Activated CD4-positive, alpha-beta T cell treated with anti-CD3 and anti-CD28 coated beads, Interleukin-2, amount 10 ng/mL, durations not matched to agents 24 days and 14 days (primary cell): Measurements from ENCODE around the gene FAM219A. TPM values are rescaled to one million over a fixed set of nuclear protein-coding genes. Genes with fewer than 3 reads are reported as not detected.

Experiments
- DNase-seq: peaks from one replicate; pipeline ENCODE4 v3.0.0; 2022
- H3K27ac Mint-ChIP-seq: one replicate; pipeline ENCODE4 v1.8.0; 2022; ENCODE audit warnings: mild to moderate bottlenecking, mixed read lengths
- H3K27me3 Mint-ChIP-seq: one replicate; pipeline ENCODE4 v1.8.0; 2022; ENCODE audit warnings: mixed read lengths
- H3K36me3 Mint-ChIP-seq: one replicate; pipeline ENCODE4 v1.8.0; 2022; ENCODE audit warnings: low read depth, mild to moderate bottlenecking, mixed read lengths
- H3K4me1 Mint-ChIP-seq: one replicate; pipeline ENCODE4 v1.8.0; 2021; ENCODE audit warnings: mixed read lengths
- H3K4me3 Mint-ChIP-seq: one replicate; pipeline ENCODE4 v1.8.0; 2022; ENCODE audit warnings: mild to moderate bottlenecking, moderate library complexity, mixed read lengths
- H3K9me3 Mint-ChIP-seq: one replicate; pipeline ENCODE4 v1.8.0; 2021; ENCODE audit warnings: mixed read lengths
- intact Hi-C: fragments of 100-400 bp; cut with micrococcal nuclease; formaldehyde crosslinking; loops from one replicate; pipeline ENCODE4 v1.15.1; 2023
- total RNA-seq: library from RNA; stranded (reverse); gene quantifications from 2 replicates; pipeline ENCODE4 v1.2.3, GENCODE V29; 2022

FAM219A gene, protein sequence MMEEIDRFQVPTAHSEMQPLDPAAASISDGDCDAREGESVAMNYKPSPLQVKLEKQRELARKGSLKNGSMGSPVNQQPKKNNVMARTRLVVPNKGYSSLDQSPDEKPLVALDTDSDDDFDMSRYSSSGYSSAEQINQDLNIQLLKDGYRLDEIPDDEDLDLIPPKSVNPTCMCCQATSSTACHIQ
- total RNA-seq = 13.6 and 16.3 TPM in 2 replicates

DNA sequence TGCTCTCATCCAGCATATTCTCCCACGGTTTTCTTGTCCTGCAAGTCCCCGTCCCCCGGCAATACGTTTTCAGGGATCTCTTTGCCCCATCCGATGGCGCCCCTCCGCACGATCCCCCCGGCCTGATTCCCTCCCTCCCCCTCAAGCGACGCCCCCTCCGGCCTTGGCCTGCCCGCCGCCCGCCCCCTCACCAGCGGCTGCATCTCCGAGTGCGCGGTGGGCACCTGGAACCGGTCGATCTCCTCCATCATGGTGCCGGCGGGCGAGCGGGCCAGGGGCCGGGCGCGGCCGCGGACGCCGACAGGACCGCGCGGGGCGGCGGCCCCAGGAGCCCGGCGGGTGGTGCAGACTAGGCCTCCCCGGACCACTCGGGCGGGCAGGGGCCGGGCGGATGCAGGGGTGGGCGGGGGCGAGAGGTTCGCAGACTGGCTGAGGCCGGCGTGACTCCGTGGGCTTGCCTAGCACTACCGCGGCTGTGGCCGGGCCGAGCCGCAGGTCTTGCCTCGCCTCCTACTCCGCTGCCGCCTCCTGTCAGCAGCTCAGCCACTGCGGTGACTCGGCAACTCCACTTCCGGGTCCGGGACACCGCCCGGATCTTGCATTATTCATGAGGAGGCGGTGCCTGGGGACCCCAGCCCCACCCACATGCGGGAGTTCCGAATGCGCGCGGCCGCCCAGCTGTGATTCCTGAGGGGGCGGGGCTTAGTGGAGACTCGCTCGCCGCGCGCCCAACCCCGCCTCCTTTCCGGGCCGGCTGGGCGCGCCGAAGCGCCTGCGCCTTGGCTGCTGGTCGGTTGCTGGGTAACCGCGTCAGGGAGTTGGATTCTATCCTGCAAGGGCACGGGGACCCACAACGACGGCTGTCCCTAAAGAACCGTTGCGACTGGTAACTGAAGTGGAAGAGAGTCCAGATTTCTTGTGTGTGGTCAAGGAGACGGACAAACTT lies at the start of gene FAM219A, which contains the start of gene DNAI1:
FAM219A (minus strand) TSS at position 558 of the 946 bp plus-strand sequence; CDS start at position 251, 307 bp downstream.
DNAI1 (plus strand) TSS at position 793 of the 946 bp plus-strand sequence. CDS start 201 bp downstream, outside the sequence.
- Mint-ChIP-seq H3K27me3 (peaks cover 18% of the 10 kb centered on the region), H3K9me3 (no peaks in the 10 kb centered on the region), H3K4me1 (peaks cover 41% of the 10 kb centered on the region), H3K27ac (peak within 1 kb of the TSS; percentile 81), H3K36me3 (peaks cover 1% of the 10 kb centered on the region), H3K4me3 (peak within 1 kb of the TSS; percentile 92)
- DNase-seq = peak; percentile 100
- intact Hi-C loops = loop anchor here (1.0 kb wide), 3 partner anchors 65 to 154 kb away; partner anchors contain the start of gene RPP25L

DNA sequence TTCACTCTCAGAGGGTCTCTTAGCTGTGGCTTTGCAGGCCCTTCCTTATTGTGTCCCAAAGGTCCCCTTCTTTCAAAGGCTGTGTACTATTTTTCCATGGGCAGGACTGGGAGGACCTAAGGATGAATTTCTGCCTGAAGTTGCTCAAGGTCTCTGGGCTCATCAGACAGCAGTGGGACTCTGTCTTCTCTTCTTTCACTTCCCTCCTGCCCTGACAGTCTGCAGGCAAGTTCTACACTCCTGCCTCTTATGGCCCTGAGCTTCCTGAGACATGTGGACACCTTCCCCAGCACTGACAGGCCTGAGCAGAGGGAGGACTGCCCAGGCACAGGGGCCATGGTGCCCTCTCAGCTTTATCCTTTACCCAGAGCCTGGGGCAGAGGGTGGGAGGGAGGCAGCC lies 49.6 kb upstream of the FAM219A start:
- intact Hi-C loops = no loop called here
- Mint-ChIP-seq H3K27ac (no peak overlapping the region), H3K27me3 (peaks cover 9% of the 10 kb centered on the region), H3K4me1 (no peaks in the 10 kb centered on the region), H3K4me3 (no peak overlapping the region), H3K36me3 (no peaks in the 10 kb centered on the region), H3K9me3 (no peaks in the 10 kb centered on the region)
- DNase-seq = no peak

DNA sequence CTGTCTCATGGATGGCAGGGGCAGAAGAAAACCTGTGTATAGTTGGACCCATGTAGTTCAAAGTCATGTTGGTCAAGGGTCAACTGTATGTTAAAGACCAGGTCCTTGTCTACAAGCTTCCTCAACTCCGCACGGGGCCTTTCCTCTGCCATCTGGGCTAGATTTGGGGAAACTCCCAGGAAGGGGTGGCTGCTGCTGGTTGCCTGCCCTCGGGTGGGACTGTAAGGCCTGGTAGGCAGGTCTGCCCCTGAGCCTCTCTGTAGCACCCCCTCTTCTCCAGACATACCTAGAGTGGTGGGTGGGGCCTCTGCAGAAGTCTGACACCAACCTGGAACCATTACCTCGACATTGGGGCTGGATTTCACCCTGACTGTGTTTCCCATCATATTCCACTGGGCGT lies 49.2 kb upstream of the FAM219A start:
- H3K9me3 Mint-ChIP-seq = no peaks in the 10 kb centered on the region
- DNase-seq = no peak
- H3K27ac Mint-ChIP-seq = no peak overlapping the region
- H3K4me1 Mint-ChIP-seq = no peaks in the 10 kb centered on the region
- no peak overlapping the region for H3K4me3 Mint-ChIP-seq
- no peaks in the 10 kb centered on the region for H3K36me3 Mint-ChIP-seq
- H3K27me3 Mint-ChIP-seq = peaks cover 9% of the 10 kb centered on the region
- intact Hi-C loops = no loop called here

DNA sequence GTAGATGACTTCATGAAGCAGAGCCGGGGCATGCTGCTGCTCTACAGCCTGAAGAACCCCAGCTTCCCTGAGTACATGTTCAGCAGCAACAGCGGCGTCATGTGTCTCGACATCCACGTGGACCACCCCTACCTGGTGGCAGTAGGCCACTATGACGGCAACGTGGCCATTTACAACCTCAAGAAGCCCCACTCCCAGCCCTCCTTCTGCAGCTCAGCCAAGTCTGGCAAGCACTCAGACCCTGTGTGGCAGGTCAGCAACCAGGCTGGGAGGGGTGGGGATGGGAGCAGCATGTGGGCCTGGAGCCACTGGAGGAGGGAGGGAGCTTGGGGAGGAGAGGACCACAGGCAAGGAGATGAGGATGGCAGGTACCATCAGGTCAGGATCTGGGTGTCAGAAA lies 48.3 kb upstream of the FAM219A start:
- Mint-ChIP-seq H3K4me1 (no peaks in the 10 kb centered on the region), H3K4me3 (no peak overlapping the region), H3K27ac (no peak overlapping the region), H3K27me3 (peaks cover 9% of the 10 kb centered on the region), H3K36me3 (no peaks in the 10 kb centered on the region), H3K9me3 (no peaks in the 10 kb centered on the region)
- no peak for DNase-seq
- intact Hi-C loops = no loop called here

DNA sequence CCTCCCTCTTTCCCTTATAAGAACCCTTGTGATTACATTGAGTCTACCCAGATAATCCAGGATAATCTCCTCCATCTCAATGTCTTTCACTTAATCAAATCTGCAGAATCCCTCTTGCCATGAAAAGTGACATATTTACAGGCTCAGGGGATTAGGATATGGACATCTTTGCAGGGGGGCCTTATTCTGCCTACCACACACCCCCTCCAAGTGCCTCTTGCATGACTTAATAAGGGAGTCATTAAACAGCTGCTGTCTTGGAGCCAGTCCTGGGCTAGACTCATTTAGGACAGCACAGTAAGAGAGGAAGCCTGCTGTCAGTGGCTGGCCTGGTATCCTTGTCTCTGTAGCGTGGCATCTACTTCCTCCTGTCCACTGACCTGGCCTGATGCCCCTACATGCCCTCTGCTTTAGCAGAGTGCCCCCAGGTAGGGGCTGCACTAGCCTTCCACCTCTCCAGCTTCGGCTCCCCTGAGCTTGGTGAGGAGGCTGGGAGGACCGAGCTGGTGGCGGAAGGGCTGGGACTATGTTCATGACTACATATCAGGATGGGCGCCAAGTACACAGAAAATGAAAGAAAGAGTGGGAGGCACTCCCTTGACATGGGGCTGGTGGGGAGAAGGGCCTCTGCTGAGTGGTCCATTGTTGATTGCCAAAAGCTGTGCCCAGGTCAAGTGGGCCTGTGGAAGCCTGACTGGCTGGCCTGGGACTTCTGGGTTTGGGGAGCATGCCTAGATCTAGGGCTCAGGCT lies 47.2 kb upstream of the FAM219A start:
- no peak for DNase-seq
- Mint-ChIP-seq H3K4me1 (peaks cover 1% of the 10 kb centered on the region), H3K4me3 (no peak overlapping the region), H3K36me3 (no peaks in the 10 kb centered on the region), H3K27me3 (peaks cover 9% of the 10 kb centered on the region), H3K27ac (no peak overlapping the region), H3K9me3 (no peaks in the 10 kb centered on the region)
- intact Hi-C loops = no loop called here

DNA sequence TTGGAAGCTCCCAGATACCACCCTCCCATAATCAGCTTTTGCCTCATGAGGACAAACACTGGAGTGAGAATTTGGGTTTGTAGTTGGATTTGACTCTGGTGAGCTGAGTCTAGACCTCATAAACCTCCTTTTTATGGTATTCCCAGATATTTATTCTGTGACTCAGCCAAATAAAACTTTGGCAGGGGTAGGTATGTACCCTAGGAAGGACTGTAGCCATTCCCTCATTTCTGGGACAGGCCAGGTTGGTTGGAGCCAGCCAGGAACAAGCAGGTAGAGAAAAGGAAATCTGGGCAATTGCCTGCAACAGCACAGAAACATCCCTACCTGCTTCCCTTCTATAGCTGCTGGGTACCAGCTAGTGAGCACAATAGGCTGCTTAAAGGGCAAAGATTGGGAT lies 45.0 kb upstream of the FAM219A start:
- Mint-ChIP-seq H3K4me3 (no peak overlapping the region), H3K27me3 (peaks cover 22% of the 10 kb centered on the region), H3K27ac (no peak overlapping the region), H3K9me3 (no peaks in the 10 kb centered on the region), H3K4me1 (peaks cover 6% of the 10 kb centered on the region), H3K36me3 (no peaks in the 10 kb centered on the region)
- intact Hi-C loops = no loop called here
- DNase-seq = no peak

DNA sequence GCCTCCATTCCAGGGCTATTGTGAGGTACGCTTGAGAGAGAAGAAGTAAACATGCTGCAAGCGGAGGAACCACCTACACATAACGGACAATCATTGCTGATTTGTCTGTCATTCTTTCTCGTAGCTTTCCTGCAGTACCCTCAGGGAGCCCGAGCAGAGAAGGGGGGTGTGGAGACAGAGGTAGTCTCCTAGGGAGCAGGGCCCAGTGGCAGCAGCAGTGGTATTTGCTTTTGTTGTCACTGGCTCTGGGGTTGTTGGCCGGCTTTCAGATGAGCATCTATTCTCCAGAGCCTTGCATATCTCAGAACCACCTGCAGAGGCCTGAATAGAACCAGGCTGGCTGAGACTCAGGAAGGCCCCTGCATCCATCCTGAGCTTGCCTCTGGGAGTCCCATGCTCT lies 44.5 kb upstream of the FAM219A start:
- Mint-ChIP-seq H3K27ac (no peak overlapping the region), H3K4me3 (no peak overlapping the region), H3K4me1 (peaks cover 6% of the 10 kb centered on the region), H3K9me3 (no peaks in the 10 kb centered on the region), H3K27me3 (peaks cover 22% of the 10 kb centered on the region), H3K36me3 (no peaks in the 10 kb centered on the region)
- DNase-seq = no peak
- intact Hi-C loops = no loop called here

DNA sequence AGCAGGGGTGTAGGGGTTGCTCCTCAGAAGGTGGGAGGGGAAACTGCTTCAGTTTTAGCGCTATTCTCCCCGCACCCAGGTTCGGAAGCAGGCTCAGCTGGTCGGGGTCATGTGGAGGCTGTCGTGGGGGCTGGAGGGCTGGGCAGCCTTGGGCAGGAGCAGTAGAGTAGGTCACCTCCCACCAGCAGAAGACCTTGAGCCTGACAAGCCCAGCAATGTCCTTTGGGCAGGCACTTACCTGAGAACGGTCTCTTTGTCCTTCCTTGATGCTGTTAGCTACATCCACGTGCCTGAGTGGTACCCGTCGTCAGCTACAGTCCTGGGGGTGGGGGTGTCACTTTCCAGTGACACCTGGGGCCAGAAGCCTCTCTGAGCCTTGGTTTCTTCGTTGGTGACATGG lies 44.1 kb upstream of the FAM219A start:
- H3K36me3 Mint-ChIP-seq = no peaks in the 10 kb centered on the region
- no peaks in the 10 kb centered on the region for H3K9me3 Mint-ChIP-seq
- intact Hi-C loops = no loop called here
- peaks cover 6% of the 10 kb centered on the region for H3K4me1 Mint-ChIP-seq
- no peak overlapping the region for H3K4me3 Mint-ChIP-seq
- no peak for DNase-seq
- peaks cover 25% of the 10 kb centered on the region for H3K27me3 Mint-ChIP-seq
- no peak overlapping the region for H3K27ac Mint-ChIP-seq

DNA sequence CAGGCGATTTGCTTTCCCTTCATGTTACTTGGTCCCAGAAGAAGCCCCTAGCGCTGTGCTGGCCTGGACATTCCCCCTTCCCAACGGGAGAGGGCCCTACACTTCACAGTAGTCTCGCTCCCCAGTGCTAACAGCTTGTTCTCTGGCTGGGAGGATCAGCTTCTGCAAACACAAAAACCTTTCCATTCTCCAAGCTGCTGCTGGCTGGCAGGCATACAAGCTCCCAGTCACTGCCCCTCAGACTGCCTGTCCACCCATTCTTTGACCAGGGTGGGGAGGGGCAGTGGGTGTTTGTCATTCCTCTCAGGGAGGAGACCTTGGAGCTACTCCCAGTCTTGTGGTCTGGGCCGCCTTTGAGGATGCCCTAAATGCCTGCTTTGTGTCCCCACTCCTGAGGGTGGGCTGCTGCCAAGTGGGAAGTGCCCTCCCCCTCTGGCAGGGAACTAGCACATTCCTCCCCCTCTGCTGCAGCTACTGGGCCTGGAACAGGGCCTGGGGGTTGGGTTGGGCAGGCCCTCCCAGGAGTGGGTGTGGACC lies 43.6 kb upstream of the FAM219A start:
- intact Hi-C loops = loop anchor here (2.0 kb wide), 1 partner anchor 89 kb away; no protein-coding TSS in a partner anchor
- Mint-ChIP-seq H3K36me3 (no peaks in the 10 kb centered on the region), H3K27me3 (peaks cover 26% of the 10 kb centered on the region), H3K4me1 (peaks cover 6% of the 10 kb centered on the region), H3K9me3 (no peaks in the 10 kb centered on the region), H3K27ac (no peak overlapping the region), H3K4me3 (no peak overlapping the region)
- no peak for DNase-seq

DNA sequence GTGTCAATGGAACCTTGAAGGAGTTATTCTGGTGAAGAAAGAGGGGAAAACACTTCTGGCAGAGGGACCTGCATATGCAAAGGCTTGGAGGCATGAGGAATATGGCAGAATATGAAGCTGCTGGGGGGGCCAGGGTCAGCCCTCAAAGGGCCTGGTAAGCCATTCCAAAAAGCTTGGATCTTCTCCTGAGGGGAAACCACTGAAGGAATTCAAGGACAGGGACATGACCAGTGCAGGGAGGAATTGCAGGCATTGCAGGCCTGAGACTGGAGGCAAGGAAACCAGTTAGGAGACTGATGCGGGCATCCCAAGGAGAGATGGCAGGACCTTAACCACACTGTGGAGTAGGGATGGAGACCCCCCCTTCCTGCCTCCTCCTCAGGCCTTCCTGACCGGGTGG lies 43.0 kb upstream of the FAM219A start:
- H3K27ac Mint-ChIP-seq = no peak overlapping the region
- peaks cover 26% of the 10 kb centered on the region for H3K27me3 Mint-ChIP-seq
- H3K36me3 Mint-ChIP-seq = no peaks in the 10 kb centered on the region
- no peak overlapping the region for H3K4me3 Mint-ChIP-seq
- H3K9me3 Mint-ChIP-seq = no peaks in the 10 kb centered on the region
- no peak for DNase-seq
- intact Hi-C loops = loop anchor here (2.0 kb wide), 1 partner anchor 89 kb away; no protein-coding TSS in a partner anchor
- peaks cover 6% of the 10 kb centered on the region for H3K4me1 Mint-ChIP-seq

DNA sequence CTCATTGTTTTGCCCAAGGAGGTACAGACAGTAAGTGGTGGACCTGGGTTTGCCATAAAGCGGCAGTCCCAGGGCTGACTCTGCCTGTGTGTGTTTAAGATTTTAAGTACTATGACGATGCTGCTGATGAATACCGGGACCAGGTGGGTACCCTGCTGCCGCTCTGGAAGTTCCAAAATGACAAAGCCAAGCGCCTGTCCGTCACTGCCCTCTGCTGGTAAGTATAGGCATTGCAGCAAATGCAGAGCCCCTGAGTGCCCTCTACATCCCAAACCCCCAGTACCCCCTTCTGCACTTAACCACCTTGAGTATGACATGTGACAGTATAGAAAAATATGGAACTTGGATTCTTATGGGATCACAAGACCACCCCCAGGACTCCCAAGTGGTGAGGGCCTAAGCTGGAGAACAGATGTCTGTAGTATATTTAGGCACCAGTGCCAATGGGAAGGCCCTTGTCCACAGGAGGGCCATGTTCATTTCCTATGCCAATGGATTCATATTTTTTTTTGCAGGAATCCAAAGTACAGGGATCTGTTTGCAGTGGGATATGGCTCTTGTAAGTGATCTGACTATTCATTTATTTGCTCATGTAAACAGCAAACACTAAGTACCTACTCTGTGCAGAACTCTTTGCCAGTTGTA lies 42.4 kb upstream of the FAM219A start:
- intact Hi-C loops = loop anchor here (1.0 to 2.0 kb wide), 3 partner anchors 63 to 96 kb away; no protein-coding TSS in a partner anchor
- Mint-ChIP-seq H3K4me1 (peaks cover 6% of the 10 kb centered on the region), H3K27ac (no peak overlapping the region), H3K36me3 (no peaks in the 10 kb centered on the region), H3K4me3 (no peak overlapping the region), H3K27me3 (peaks cover 24% of the 10 kb centered on the region), H3K9me3 (no peaks in the 10 kb centered on the region)
- peak; percentile 93 for DNase-seq

DNA sequence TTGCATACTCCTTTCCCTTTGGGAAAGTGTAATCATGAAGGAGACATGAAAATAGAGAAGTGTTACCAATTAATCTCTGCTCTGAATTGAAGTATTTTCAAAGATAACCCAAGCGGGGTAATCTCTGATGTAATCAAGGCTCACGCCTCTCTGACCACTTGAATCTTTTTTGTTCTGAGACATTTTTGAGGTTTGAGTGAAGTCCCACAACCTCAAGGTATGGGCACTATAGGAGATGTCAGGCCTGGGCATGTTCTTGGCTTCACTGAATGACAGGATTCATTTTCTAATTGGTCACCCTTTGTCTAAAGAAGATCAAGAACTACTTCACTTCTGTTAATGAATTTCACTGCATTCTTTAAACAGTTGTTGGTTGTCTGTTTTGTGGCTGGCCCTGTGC lies 40.7 kb upstream of the FAM219A start:
- Mint-ChIP-seq H3K27me3 (peaks cover 17% of the 10 kb centered on the region), H3K9me3 (no peaks in the 10 kb centered on the region), H3K4me1 (peaks cover 6% of the 10 kb centered on the region), H3K4me3 (no peak overlapping the region), H3K27ac (no peak overlapping the region), H3K36me3 (no peaks in the 10 kb centered on the region)
- DNase-seq = no peak
- intact Hi-C loops = no loop called here

DNA sequence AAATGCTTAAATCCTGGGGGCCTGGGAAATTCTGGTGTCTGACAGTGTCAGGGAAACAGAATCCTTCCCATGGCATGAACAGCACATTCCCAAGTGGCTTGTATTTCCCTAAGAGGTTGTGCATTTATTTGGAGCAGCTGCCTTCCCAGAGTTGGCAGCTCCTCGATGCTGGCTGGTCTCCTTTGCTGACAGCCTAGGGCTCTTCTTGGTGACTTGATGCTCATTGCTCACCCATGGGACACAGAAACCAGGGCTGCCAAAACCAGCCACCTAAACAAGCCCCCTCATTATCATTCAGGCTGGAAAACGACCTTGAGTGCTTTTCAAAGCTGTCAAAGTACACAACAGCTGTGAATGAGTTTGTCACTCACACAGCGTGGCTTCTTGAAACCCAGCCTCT lies 40.2 kb upstream of the FAM219A start:
- Mint-ChIP-seq H3K4me1 (peaks cover 6% of the 10 kb centered on the region), H3K9me3 (no peaks in the 10 kb centered on the region), H3K4me3 (no peak overlapping the region), H3K36me3 (no peaks in the 10 kb centered on the region), H3K27ac (no peak overlapping the region), H3K27me3 (peaks cover 17% of the 10 kb centered on the region)
- DNase-seq = no peak
- intact Hi-C loops = no loop called here
